ENCODE data around the gene TBK1. TPM values are rescaled to one million over a fixed set of nuclear protein-coding genes. Genes with fewer than 3 reads are reported as not detected.

TBK1 gene
- total and polyA plus RNA-seq, 9 of the 15 experiments (the other 6 are each of a cell fraction or from before 2014, with no cell fraction given), result 20.4 to 42.0 (median 27.8) TPM

DNA sequence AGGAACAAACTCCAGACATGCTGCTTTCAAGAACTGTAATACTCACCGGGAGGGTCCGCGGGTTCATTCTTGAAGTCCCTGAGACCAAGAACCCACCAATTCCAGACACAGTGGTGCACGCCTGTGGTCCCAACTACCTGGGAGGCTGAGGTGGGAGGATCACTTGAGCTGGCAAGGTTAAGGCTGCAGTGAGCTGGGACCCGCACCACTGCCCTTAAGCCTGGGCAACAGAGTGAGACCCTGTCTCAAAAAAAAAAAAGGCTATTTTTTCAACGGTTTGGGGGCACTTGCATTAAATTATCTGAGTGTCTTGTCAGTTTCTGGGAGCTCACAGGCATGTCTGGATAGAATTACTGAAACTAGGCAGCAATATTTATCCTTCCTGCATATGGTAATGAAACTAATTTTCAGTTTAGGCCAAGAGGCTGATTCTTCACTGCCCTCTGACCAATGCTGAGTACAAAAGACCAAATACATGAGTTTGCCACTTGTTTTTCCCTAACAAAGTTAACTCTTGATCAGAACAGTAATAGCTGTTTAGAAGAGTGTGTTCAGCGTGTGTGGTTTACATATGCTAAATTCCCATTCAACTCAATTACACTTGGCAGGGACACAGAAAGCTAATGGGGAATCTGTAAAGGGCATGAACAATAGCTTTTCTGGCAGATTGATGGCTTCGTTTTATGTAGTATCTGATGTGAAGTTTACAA lies 92.6 kb downstream of the TBK1 start:
- ChIA-PET POLR2A (interaction anchor here (0.5 to 1.1 kb wide), 6 partner anchors 7 to 156 kb away, joined by 3 read pairs; no protein-coding TSS in a partner anchor), CTCF (ENCODE audit: low intra/inter-chr PET ratio) (no interaction called here)
- intact Hi-C loops (cut with micrococcal nuclease), result no loop called here
- Histone ChIP-seq H3K4me1 (replicated peaks in 1 of 2; ENCODE audit: control insufficient read depth in 2 of 2, insufficient read depth in 2 of 2, low read length in 2 of 2) (no peaks in the 10 kb centered on the region; a peak in 1 of 5 replicates), H3K27ac (ENCODE audit: extremely low read depth, low read depth, low read length) (no peak overlapping the region), H3K4me3 (no peak overlapping the region), H3K9me3 (replicated peaks; ENCODE audit: control insufficient read depth, insufficient read depth, low read depth, low read length) (no peaks in the 10 kb centered on the region), H3K4me2 (ENCODE audit: insufficient read depth, low read length) (no peak overlapping the region), H3K79me2 (ENCODE audit: control insufficient read depth, insufficient read depth, low read length) (no peaks in the 10 kb centered on the region), H4K20me1 (replicated peaks; ENCODE audit: control insufficient read depth, insufficient read depth, low read length) (no peaks in the 10 kb centered on the region), H3K27me3 (ENCODE audit: control insufficient read depth in 2 of 2, insufficient read depth in 2 of 2, low read length in 2 of 2) (peaks cover 16 to 26% of the 10 kb centered on the region in 2 experiments), H3K9ac (ENCODE audit: insufficient read depth in 1 of 2, low read depth in 2 of 2, low read length in 2 of 2) (no peak overlapping the region), H3K9me1 (ENCODE audit: control insufficient read depth, insufficient read depth, low read length) (no peaks in the 10 kb centered on the region), H3K36me3 (ENCODE audit: control insufficient read depth, insufficient read depth, low read length) (no peaks in the 10 kb centered on the region), H2AFZ (ENCODE audit: low read depth, low read length) (no peak overlapping the region)
- no TSS peak for BruUV-seq (replicated peaks)
- DNase-seq (ENCODE audit: extremely low read depth in 1 of 4, low spot score in 3 of 4), result no peak
- 14% methylated on average over 8 of the region's 8 CpGs for WGBS (ENCODE audit: insufficient coverage, low coverage, missing lambda C conversion rate)
- no peak for ATAC-seq
- TF ChIP-seq RBM25 (IDR thresholded peaks at IDR 0.05; ENCODE audit: low read depth, low read length, severe bottlenecking) (no peak), ZBTB8A (IDR thresholded peaks at IDR 0.05; ENCODE audit: partially characterized antibody) (no peak)
- TF ChIP-seq, protein P1, sequence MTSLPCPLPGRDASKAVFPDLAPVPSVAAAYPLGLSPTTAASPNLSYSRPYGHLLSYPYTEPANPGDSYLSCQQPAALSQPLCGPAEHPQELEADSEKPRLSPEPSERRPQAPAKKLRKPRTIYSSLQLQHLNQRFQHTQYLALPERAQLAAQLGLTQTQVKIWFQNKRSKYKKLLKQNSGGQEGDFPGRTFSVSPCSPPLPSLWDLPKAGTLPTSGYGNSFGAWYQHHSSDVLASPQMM (CRISPR knock-in tag; IDR thresholded peaks at IDR 0.05), result no peak
- in situ Hi-C loops (cut with MboI), result loop anchor here (10.0 kb wide), 1 partner anchor 250 kb away; no protein-coding TSS in a partner anchor
- no peak for FAIRE-seq

GRCh38 chr12:64545081-64545382 lies 93.1 kb downstream of the TBK1 start:
- BruUV-seq (replicated peaks), result no TSS peak
- no peaks in the 10 kb centered on the region for H3K9me3 ChIP-seq (replicated peaks; ENCODE audit: control insufficient read depth, insufficient read depth, low read depth, low read length)
- CTCF ChIA-PET (ENCODE audit: low intra/inter-chr PET ratio), result no interaction called here
- no peaks in the 10 kb centered on the region; a peak in 1 of 5 replicates for H3K4me1 ChIP-seq (replicated peaks in 1 of 2; ENCODE audit: control insufficient read depth in 2 of 2, insufficient read depth in 2 of 2, low read length in 2 of 2)
- POLR2A ChIA-PET, result interaction anchor here (0.6 to 1.1 kb wide), 4 partner anchors 8 to 156 kb away, joined by 3 read pairs; no protein-coding TSS in a partner anchor
- no peak overlapping the region for H3K4me2 ChIP-seq (ENCODE audit: insufficient read depth, low read length)
- H3K4me3 ChIP-seq, result no peak overlapping the region
- WGBS (ENCODE audit: insufficient coverage, low coverage, missing lambda C conversion rate), result 3% methylated on average over 3 of the region's 3 CpGs
- FAIRE-seq, result no peak
- H3K27ac ChIP-seq (ENCODE audit: extremely low read depth, low read depth, low read length), result no peak overlapping the region
- H3K9me1 ChIP-seq (ENCODE audit: control insufficient read depth, insufficient read depth, low read length), result no peaks in the 10 kb centered on the region
- no peak overlapping the region for H3K9ac ChIP-seq (ENCODE audit: insufficient read depth in 1 of 2, low read depth in 2 of 2, low read length in 2 of 2)
- ATAC-seq, result no peak
- no peaks in the 10 kb centered on the region for H3K79me2 ChIP-seq (ENCODE audit: control insufficient read depth, insufficient read depth, low read length)
- TF ChIP-seq SMARCB1 (IDR thresholded peaks at IDR 0.05; ENCODE audit: insufficient read length, low read depth) (no peak), ZNF263 (CRISPR knock-in tag; IDR thresholded peaks at IDR 0.05; ENCODE audit: borderline replicate concordance) (no peak)
- H2AFZ ChIP-seq (ENCODE audit: low read depth, low read length), result no peak overlapping the region
- intact Hi-C loops (cut with micrococcal nuclease), result no loop called here
- peaks cover 16 to 26% of the 10 kb centered on the region in 2 experiments for H3K27me3 ChIP-seq (ENCODE audit: control insufficient read depth in 2 of 2, insufficient read depth in 2 of 2, low read length in 2 of 2)
- in situ Hi-C loops (cut with MboI), result loop anchor here (10.0 kb wide), 1 partner anchor 250 kb away; no protein-coding TSS in a partner anchor
- no peak for DNase-seq (ENCODE audit: extremely low read depth in 1 of 4, low spot score in 3 of 4)
- H3K36me3 ChIP-seq (ENCODE audit: control insufficient read depth, insufficient read depth, low read length), result no peaks in the 10 kb centered on the region
- no peaks in the 10 kb centered on the region for H4K20me1 ChIP-seq (replicated peaks; ENCODE audit: control insufficient read depth, insufficient read depth, low read length)
